H1 (cell line): ENCODE measurements around the gene LDHAL6A. TPM values are rescaled to one million over a fixed set of nuclear protein-coding genes. Genes with fewer than 3 reads are reported as not detected.

Source experiments
- ATF3 ChIP-seq: IDR thresholded peaks from 2 replicates; pipeline ENCODE4 v1.6.1; 2011; ENCODE audit warnings: low read depth, mild to moderate bottlenecking, low read length; ENCODE audit not compliant: insufficient read depth
- RNF2 ChIP-seq: fragments of 200-900, 300-1000 bp; sonication (generic); IDR thresholded peaks from 2 replicates; pipeline ENCODE4 v1.7.1; 2016; ENCODE audit warnings: borderline replicate concordance, low read depth, mild to moderate bottlenecking, antibody characterized with exemption, low read length; ENCODE audit not compliant: poor library complexity, severe bottlenecking; ENCODE audit errors: missing control alignments
- SP1 ChIP-seq: IDR thresholded peaks from 2 replicates; pipeline ENCODE4 v1.6.1; 2011; ENCODE audit warnings: low read depth, low read length
- polyA plus RNA-seq, 7 experiments: library from polyadenylated mRNA; depleted of rRNA in 3 of 7; stranded (reverse) in 5 of 7; unstranded in 2 of 7; fragments of >200 nt in 5 of 7; fragments of 200-250 nt in 2 of 7; gene quantifications; 1 replicate in 5 of 7; 2 replicates in 1 of 7; 4 replicates in 1 of 7; pipeline versions ENCODE4 v1.2.1 to v1.2.3, GENCODE V29; 2011 to 2013; ENCODE audit warnings: missing spikeins in 2 of 7, mixed read lengths in 2 of 7
- total RNA-seq: library from RNA; stranded (reverse); fragmentation: NEBNext Ultra II Directional; extraction: Animal tissue kit (Norgen Biotek cat#: 25700); gene quantifications from 2 replicates; pipeline ENCODE4 v1.2.1, GENCODE V29; 2021

The LDHAL6A gene
- total and polyA plus RNA-seq, 2 of the 8 experiments (the other 6 are each of a cell fraction or from before 2014, with no cell fraction given), result not detected

GRCh38 chr11:18495271-18495670 is 39.6 kb downstream of the LDHAL6A start (continued):
- TF ChIP-seq ATF3 (no peak), RNF2 (no peak), SP1 (no peak)
